ENCODE data around the gene FXR2. TPM values are rescaled to one million over a fixed set of nuclear protein-coding genes. Genes with fewer than 3 reads are reported as not detected.
"Not testable (repeated sequence)": the region's sequence is repeated elsewhere in the genome, so short reads cannot be mapped to it uniquely, and the experiment has no call there.

The FXR2 gene
- total RNA-seq, 3 donors from 2014 or later = 22.8 to 33.9 (median 25.6) TPM

DNA sequence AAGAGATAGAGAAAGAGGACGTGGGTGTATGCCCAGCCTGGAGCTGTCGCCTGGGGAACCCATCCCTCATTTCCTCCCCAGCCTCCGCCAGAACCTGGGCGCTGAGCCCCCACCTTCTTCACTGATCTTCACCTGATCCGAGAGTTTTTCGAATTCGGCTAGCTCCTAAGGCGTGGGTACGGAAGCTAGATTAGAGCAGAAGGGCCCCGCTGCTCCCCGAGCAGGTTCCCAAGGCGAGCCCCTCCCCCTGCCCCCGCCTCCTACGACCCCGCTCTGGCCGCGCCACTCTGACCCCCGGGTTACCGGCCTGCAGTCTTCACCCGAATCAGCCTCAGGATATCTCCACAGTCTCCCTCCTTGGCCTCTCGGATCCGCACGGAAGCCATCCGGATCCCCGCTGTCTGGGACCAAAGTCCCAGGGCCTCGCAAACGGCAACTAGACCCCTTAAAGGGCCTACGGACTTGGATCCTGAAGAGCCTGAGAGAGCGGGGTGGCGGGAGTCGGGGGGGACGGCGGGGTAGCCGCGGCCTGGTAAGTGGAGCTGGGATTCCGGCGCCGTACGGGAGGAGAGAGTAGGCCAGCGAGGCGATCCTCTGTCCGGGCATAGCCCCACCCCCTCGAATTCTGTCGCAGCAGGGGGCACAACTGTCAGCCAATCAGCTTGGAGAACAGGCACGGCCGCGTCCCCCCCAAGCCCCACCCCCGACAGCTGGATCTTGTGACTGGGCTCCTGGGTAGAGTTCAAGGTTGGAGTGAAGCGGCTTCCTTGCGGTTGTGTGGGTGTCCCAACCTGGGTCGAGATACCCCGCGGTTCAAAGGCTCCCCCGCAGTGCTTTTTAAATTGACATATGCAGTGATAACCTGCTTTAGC is 12.8 kb upstream of the FXR2 start, which contains the start of gene SAT2:
TSS of gene SAT2 (minus strand) at position 572 of the 872 bp plus-strand sequence. CDS start at position 386, 186 bp downstream.
- no peaks in the 10 kb centered on the region for H3K4me1 ChIP-seq
- H3K9me3 ChIP-seq = no peaks in the 10 kb centered on the region
- TF ChIP-seq POLR2AphosphoS5 (IDR thresholded peaks at IDR 0.05) = peak; percentile 57 to 86 (median 85)
- TF ChIP-seq, protein P1, sequence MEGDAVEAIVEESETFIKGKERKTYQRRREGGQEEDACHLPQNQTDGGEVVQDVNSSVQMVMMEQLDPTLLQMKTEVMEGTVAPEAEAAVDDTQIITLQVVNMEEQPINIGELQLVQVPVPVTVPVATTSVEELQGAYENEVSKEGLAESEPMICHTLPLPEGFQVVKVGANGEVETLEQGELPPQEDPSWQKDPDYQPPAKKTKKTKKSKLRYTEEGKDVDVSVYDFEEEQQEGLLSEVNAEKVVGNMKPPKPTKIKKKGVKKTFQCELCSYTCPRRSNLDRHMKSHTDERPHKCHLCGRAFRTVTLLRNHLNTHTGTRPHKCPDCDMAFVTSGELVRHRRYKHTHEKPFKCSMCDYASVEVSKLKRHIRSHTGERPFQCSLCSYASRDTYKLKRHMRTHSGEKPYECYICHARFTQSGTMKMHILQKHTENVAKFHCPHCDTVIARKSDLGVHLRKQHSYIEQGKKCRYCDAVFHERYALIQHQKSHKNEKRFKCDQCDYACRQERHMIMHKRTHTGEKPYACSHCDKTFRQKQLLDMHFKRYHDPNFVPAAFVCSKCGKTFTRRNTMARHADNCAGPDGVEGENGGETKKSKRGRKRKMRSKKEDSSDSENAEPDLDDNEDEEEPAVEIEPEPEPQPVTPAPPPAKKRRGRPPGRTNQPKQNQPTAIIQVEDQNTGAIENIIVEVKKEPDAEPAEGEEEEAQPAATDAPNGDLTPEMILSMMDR (IDR thresholded peaks at IDR 0.05) = no peak
- TF ChIP-seq POLR2A (IDR thresholded peaks at IDR 0.05) = peak; percentile 79
- H3K27me3 ChIP-seq = no peaks in the 10 kb centered on the region
- intact Hi-C loops (cut with DNase I; ENCODE audit: low total_unique reads) = no loop called here
- peak; percentile 94 to 95 for DNase-seq (ENCODE audit: low spot score in 2 of 2)
- peak within 1 kb of the TSS; percentile 97 for H3K27ac ChIP-seq
- peak within 1 kb of the TSS; percentile 78 to 94 (median 82) for H3K4me3 ChIP-seq
- H3K36me3 ChIP-seq = no peaks in the 10 kb centered on the region

DNA sequence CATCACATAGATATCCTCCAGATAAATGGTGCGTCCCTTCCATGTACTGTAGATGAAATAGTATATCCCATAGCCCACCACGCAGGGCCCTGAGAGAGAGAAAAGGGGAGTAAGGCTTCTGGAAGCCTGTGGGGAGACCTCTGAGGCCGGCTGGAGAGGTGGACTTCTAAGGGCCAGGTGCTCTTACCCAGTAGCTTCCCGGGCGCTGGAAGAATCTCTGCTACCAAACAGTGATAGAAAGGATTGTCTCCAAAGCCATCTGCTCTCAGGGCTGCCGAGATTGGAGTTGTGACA is 12.2 kb upstream of the FXR2 start:
- H3K4me3 ChIP-seq = peak overlapping the region; percentile 78 to 94 (median 82)
- H3K36me3 ChIP-seq = no peaks in the 10 kb centered on the region
- peak overlapping the region; percentile 97 for H3K27ac ChIP-seq
- TF ChIP-seq, protein P1 (IDR thresholded peaks at IDR 0.05) = no peak
- TF ChIP-seq POLR2AphosphoS5 (IDR thresholded peaks at IDR 0.05) (no peak), POLR2A (IDR thresholded peaks at IDR 0.05) (no peak)
- no peak for DNase-seq (ENCODE audit: low spot score in 2 of 2)
- H3K9me3 ChIP-seq = no peaks in the 10 kb centered on the region
- H3K27me3 ChIP-seq = no peaks in the 10 kb centered on the region
- no peaks in the 10 kb centered on the region for H3K4me1 ChIP-seq
- intact Hi-C loops (cut with DNase I; ENCODE audit: low total_unique reads) = no loop called here

DNA sequence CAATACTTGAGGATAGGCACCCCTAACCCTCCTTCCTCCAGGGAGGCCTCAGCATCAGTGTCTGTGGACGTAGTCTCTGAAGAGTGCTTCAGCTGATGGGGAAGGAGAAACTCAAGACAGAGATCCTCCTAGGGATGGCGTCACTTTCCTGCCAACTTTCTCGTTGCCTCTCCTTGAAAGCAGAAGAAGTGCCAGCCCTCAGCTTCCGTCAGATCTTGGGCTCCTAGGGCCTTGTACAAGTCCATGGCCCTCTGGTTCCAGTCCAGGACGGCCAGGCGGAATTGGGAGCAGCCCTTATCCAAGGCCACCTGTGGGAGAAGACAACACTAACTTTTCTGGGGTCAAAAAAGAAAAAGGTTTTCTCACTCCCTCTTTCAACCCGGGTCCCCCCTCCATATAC is 11.6 kb upstream of the FXR2 start:
- Histone ChIP-seq H3K27ac (no peak overlapping the region), H3K9me3 (no peaks in the 10 kb centered on the region), H3K27me3 (no peaks in the 10 kb centered on the region), H3K36me3 (no peaks in the 10 kb centered on the region), H3K4me1 (no peaks in the 10 kb centered on the region), H3K4me3 (peak overlapping the region in 2 of 3 donors; percentile 82 to 94)
- DNase-seq (ENCODE audit: low spot score in 2 of 2) = no peak
- TF ChIP-seq POLR2AphosphoS5 (IDR thresholded peaks at IDR 0.05) (no peak), POLR2A (IDR thresholded peaks at IDR 0.05) (no peak)
- TF ChIP-seq, protein P1 (IDR thresholded peaks at IDR 0.05) = no peak
- intact Hi-C loops (cut with DNase I; ENCODE audit: low total_unique reads) = no loop called here

- H3K9me3 ChIP-seq; H3K27me3 ChIP-seq; DNase-seq (ENCODE audit: low spot score in 2 of 2); H3K4me3 ChIP-seq; H3K36me3 ChIP-seq; intact Hi-C loops (cut with DNase I; ENCODE audit: low total_unique reads); H3K27ac ChIP-seq; H3K4me1 ChIP-seq: not testable (repeated sequence)
Measured at GRCh38 chr17:7625749-7626148, 11.1 kb upstream of the FXR2 start.

DNA sequence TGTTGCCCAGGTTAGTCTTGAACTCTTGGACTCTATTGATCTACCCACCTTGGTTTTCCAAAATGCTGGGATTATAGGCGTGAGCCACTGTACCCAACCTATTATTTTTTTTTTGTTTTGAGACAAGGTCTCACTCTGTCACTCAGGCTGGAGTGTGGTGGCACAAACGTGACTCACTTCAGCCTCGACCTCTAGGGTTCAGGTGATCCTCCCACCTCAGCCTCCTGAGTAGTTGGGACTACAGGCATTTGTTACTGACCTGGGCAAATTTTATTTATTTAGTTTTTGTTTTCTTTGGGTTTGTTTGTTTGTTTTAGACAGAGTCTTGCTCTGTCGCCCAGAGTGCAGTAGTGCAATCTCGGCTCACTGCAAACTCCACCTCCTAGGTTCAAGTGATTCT is 9.0 kb upstream of the FXR2 start:
- Histone ChIP-seq H3K4me1 (no peaks in the 10 kb centered on the region), H3K27ac (no peak overlapping the region), H3K4me3 (no peak overlapping the region), H3K36me3 (no peaks in the 10 kb centered on the region), H3K9me3 (no peaks in the 10 kb centered on the region), H3K27me3 (no peaks in the 10 kb centered on the region)
- DNase-seq (ENCODE audit: low spot score in 2 of 2) = no peak
- TF ChIP-seq, protein P1 (IDR thresholded peaks at IDR 0.05) = no peak
- no peak for TF ChIP-seq POLR2A (IDR thresholded peaks at IDR 0.05)
- no peak for TF ChIP-seq POLR2AphosphoS5 (IDR thresholded peaks at IDR 0.05)
- intact Hi-C loops (cut with DNase I; ENCODE audit: low total_unique reads) = no loop called here
